Glomerular visceral epithelial cell (primary cell): ENCODE data around the gene AMIGO3.
"Not testable (repeated sequence)": the region's sequence is repeated elsewhere in the genome, so short reads cannot be mapped to it uniquely, and the experiment has no call there.

Experiments
- DNase-seq: peaks from one replicate; pipeline ENCODE4 v3.0.0-alpha.2; 2016; ENCODE audit errors: extremely low spot score

The AMIGO3 gene

DNA sequence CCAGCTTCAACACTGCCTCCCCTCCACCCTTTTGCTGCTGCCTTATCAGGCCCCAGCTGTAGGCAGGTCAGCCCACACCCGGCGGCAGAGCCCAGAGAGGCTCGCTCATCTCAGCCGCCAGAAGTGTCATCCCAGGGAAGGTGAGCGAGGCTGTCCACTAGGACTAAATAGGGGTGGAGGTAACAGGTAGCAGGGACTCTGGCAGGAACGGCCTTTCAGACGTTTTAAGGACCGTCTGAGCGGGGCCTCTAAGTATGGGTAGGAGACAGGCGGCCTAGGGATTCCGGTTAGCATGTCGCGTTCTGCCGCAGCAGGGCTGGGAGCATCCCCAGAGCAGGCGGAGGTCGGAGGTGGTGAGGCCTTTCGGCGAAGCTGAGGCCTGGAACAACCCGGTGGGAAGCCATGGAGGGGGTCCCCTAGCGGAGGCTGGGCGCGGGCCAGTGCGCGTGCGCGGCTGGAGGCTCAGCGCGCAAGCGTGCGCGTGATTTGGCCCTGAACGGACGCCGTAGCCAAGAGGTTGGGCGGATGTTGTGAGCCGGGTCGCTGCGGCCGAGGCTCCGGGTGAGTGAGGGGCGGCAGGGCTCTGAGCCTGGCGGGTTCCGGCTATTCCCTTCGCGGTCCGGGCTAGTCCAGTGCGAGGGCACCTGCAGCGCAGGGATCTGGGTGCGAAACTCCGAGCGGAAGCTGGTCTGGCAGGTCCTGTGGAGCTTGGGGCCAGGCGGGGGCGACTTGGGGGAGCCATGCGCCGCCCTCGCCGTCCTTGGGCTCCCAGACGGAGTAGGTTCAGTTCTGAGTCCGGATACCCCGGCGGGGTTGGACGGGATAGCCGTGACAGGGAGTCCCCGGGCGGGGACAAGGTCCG, 30.2 kb downstream of the AMIGO3 start, which contains the start of the genes MST1 and RNF123:
TSS of gene MST1 (minus strand) at position 429 of the 862 bp plus-strand sequence. CDS start 783 bp downstream, outside the sequence.
TSS of gene RNF123 (plus strand) at position 512 of the 862 bp plus-strand sequence. CDS start 1,609 bp downstream, outside the sequence.
- DNase-seq, result peak; percentile 88

GRCh38 chr3:49688338-49689045, 31.0 kb downstream of the AMIGO3 start:
- DNase-seq, result not testable (repeated sequence)

DNA sequence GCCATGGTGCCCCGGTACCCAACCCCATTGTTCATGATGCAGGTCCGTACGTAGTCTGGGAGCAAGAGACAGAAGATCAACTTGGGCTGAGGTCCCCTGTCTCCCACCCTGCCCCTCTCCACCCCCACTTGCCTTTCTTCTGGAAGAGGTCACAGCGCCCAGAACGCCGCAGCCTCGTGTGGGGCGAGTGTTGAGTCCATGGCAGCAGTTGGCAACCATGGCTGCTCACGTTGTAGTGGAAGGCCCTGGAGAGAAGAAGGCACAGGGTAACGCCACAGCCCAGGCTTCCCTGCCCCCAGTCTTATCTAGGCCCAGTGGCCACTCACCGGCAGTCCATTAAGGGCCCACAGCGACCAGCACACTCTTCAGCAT, 32.1 kb downstream of the AMIGO3 start:
- not testable (repeated sequence) for DNase-seq

- not testable (repeated sequence) for DNase-seq
These were observed 32.6 kb downstream of the AMIGO3 start for GRCh38 chr3:49686769-49687423.

GRCh38 chr3:49686346-49686745, 33.1 kb downstream of the AMIGO3 start:
- DNase-seq, result not testable (repeated sequence)

- DNase-seq, result not testable (repeated sequence)
These were observed 33.6 kb downstream of the AMIGO3 start for GRCh38 chr3:49685846-49686245.

- not testable (repeated sequence) for DNase-seq
These were observed 34.4 kb downstream of the AMIGO3 start for GRCh38 chr3:49685103-49685502.

- not testable (repeated sequence) for DNase-seq
These were observed 35.0 kb downstream of the AMIGO3 start for GRCh38 chr3:49684453-49684852.

GRCh38 chr3:49683162-49683561, 36.3 kb downstream of the AMIGO3 start:
- DNase-seq, result peak; percentile 72

DNA sequence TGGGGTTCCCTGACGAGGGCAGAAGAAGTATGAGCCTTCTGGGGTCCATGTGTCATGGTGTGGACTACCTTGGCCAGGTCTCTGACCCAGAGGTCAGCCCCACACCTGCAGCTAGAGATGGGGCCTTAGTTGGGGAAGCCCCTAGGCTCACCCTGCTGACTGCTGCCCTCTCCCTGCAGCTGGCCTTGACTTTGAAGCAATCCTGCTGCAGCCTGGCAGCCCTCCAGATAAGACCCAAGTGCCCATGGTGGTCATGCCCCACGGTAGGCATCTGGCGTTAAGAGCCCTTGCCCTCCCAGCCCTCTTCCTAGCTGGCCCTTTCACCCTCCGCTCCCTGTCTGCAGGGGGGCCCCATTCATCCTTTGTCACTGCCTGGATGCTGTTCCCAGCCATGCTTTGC, 37.9 kb downstream of the AMIGO3 start:
- DNase-seq, result no peak

DNA sequence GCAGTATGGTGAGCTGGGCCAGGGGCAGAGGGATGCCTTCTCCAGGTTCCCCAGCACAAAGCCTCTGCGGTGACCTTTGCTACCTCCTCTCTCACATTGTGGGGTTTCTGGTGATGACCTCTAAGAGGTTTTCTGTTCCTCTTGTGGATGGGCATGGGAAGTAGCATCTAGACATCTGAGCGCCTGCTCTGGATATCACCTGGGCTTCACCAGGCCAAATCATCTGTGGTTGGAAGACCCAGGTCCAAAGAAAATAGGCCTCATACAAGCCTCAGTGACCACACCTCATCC, 38.3 kb downstream of the AMIGO3 start:
- no peak for DNase-seq

DNA sequence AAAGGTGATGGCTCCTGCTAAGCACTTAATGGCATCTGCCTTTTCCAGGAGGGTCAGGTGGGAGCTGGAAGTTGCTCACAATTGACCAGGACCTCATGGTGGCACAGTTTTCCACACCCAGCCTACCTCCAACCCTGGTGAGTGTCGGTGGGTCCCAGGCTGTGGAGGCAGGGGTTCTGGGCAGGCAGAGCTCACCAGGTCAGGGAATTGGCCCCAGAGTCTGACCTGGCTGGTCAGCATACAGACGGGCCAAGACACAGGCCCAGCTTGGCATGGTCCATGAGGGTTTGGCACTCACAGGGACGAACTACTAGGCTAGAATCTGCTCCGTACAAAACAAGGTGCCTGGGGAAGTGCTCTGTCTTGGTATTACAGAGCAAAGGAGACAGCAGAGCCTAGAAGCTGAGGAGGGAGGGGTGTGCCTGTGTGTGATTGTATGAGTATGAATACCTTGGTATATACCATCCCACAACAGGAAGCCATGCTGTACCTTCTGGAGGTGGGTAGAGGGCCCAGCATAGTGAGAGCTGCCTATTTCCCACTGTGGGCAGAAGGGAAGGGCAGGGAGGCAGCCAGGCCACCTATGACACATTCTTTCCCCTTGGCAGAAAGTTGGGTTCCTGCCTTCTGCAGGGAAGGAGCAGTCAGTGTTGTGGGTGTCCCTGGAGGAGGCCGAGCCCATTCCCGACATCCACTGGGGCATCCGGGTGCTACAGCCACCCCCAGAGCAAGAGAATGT, 38.8 kb downstream of the AMIGO3 start:
- no peak for DNase-seq

- no peak for DNase-seq
These were observed 43.6 kb downstream of the AMIGO3 start for GRCh38 chr3:49675912-49676311.

- no peak for DNase-seq
These were observed 44.9 kb downstream of the AMIGO3 start for GRCh38 chr3:49674497-49674983.

DNA sequence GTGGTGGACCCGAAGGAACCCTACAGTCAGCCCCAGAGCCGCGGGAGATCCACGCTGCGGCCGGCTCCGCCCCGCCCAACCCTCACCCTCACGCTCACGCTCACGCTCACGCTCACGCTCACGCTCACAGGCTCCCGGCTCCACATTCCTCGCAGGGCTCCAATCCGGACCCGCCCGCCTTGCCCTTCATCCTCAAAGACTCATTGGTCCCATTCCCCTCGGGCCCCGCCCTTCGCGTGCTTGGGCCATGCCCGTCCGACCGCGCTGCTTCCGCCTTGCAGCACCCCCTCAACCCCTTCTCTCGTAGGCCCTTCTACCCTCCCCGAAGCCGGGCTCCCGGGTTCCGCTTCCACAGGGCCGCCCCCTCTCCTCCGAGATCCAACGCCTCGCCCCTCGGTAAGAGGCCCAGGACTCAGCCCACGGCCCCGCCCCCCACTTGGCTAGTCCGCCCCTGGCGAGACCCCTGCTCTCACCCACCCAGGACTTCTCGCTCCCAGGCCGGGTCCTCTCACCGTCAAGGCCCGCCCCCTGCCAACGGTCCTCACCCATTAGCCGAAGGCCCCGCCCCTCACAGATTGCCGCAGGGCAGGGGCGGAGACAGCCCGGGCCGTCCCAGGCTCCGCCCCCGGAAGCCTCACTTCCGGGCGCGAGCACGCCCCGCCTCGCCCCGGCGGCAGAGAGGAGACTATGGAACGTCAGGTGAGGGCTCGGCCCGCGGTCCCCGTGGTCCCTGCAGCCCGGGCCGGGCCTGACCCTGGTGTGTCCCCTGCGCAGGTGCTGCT, 45.6 kb downstream of the AMIGO3 start, which contains the start of gene APEH:
TSS of gene APEH (plus strand) at position 637 of the 782 bp plus-strand sequence. CDS start at position 688, 51 bp downstream.
- DNase-seq, result peak; percentile 98

GRCh38 chr3:49673121-49673714, 46.3 kb downstream of the AMIGO3 start:
- DNase-seq, result peak; percentile 32

DNA sequence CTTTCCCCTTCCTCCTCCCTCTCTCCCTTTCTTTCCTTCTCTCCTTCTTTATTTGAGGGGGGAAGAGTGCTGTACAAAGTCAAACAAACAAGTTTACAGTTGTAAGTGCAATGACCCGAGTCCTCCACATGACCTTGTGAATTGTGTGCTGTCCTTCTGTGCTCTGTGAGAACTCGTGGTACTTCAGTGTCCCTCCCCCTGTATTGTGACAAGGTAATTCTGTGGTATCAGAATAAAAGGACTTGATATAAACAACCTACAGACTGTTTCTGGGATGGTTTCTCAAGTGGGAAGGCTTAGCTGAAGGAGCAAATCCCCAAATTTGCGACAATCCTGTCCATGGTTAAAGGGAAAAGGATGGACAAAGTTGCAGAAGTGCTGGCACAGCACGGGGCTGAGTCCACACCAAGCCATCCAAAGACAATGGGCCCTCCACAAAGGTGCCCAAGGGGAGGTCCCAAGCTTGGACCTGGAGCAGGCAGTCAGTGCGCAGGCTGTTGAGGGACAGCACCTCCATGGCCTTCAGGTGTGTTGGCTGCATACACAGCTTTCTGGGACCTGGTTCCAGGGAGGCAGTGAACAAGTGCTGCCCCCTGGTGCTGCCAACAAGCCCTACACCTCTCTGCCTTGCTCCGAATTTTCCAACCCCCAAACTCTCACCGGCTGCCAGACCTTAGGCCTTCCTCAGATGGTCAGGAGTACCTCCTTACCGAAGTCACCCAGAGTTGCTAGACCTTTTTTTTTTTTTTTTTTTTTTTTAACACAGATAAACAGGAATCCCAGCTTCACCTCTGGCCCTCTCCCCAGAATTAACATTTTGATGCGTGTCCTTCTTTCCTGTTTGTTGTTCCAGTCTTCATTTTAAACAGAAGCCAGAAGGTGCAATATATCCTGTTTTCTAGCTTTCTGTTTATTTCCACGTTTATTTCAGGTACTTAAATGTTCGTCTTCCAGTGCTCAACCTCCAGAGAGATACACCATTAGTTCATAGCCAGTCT, 47.9 kb downstream of the AMIGO3 start:
- peak; percentile 69 for DNase-seq

DNA sequence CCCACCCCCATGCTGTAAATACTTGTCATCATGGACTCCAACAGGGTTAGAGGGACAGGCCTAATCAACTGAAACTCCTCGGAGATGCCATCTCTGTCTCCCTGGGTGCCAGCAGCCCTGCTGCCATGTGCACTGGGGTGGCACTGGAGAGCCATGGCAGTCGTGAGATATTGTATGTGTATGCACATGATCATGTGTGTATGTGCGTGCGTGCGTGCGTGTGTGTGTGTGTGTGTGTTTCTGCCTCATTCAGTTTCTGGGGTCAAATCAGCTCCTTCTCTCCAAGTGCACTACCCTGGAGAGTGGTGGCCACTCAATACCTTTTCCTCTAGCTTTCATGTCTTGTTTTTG, 48.6 kb downstream of the AMIGO3 start:
- no peak for DNase-seq

- no peak for DNase-seq
These were observed 50.1 kb downstream of the AMIGO3 start for GRCh38 chr3:49669352-49669751.
